SU-DHL-6 (cell line): ENCODE results near the gene MT1B.
"Not testable (repeated sequence)": the region's sequence is repeated elsewhere in the genome, so short reads cannot be mapped to it uniquely, and the experiment has no call there.

Source experiments
- H2AFZ ChIP-seq: fragments of 200-600 bp; sonication (generic); 2 replicates; pipeline ENCODE4 v1.6.1; 2014; ENCODE audit warnings: low read depth, mild to moderate bottlenecking, moderate library complexity, mixed read lengths, antibody characterized with exemption, low read length; ENCODE audit not compliant: severe bottlenecking
- H3F3A ChIP-seq: fragments of 200-600 bp; shearing (Covaris generic); 2 replicates; pipeline ENCODE4 v1.6.0; 2016; ENCODE audit warnings: antibody characterized with exemption, mild to moderate bottlenecking; ENCODE audit not compliant: insufficient read depth
- H3K27ac ChIP-seq: fragments of 200-600 bp; sonication (generic); 2 replicates; pipeline ENCODE4 v1.5.1; 2016; ENCODE audit warnings: low read depth, mild to moderate bottlenecking, low read length, moderate library complexity, mixed read lengths
- H3K27me3 ChIP-seq: fragments of 200-600 bp; sonication (generic), shearing (Covaris generic); 2 replicates; pipeline ENCODE4 v1.6.0; 2014; ENCODE audit warnings: mild to moderate bottlenecking, low read length
- H3K36me3 ChIP-seq: fragments of 200-600 bp; sonication (generic); 2 replicates; pipeline ENCODE4 v1.6.1; 2014; ENCODE audit warnings: mild to moderate bottlenecking, low read length, mixed read lengths
- H3K4me2 ChIP-seq: fragments of 300-600, 200-600 bp; shearing (Covaris generic), sonication (generic); 2 replicates; pipeline ENCODE4 v1.6.0; 2014; ENCODE audit warnings: low read length, low read depth, mild to moderate bottlenecking; ENCODE audit not compliant: poor library complexity, severe bottlenecking
- H3K4me3 ChIP-seq: fragments of 200-600 bp; sonication (generic); 2 replicates; pipeline ENCODE4 v1.5.1; 2014; ENCODE audit warnings: antibody characterized with exemption, low read length, mild to moderate bottlenecking, mixed read lengths; ENCODE audit not compliant: insufficient read depth, poor library complexity, severe bottlenecking
- H3K79me2 ChIP-seq: fragments of 200-600 bp; sonication (generic); 2 replicates; pipeline ENCODE4 v1.6.1; 2014; ENCODE audit warnings: mild to moderate bottlenecking, low read length, moderate library complexity; ENCODE audit not compliant: insufficient read depth
- H3K9ac ChIP-seq: fragments of 200-600 bp; sonication (generic); 2 replicates; pipeline ENCODE4 v1.7.0; 2014; ENCODE audit warnings: mild to moderate bottlenecking, low read length
- H3K9me2 ChIP-seq: fragments of 200-600 bp; sonication (generic); replicated peaks from 2 replicates; pipeline ENCODE4 v1.6.1; 2014; ENCODE audit warnings: low read length; ENCODE audit not compliant: insufficient read depth
- H3K9me3 ChIP-seq: fragments of 200-600 bp; sonication (generic); 2 replicates; pipeline ENCODE4 v1.6.1; 2014; ENCODE audit warnings: low read length, mixed read lengths; ENCODE audit not compliant: insufficient read depth
- H4K20me1 ChIP-seq: fragments of 200-600 bp; sonication (generic); 2 replicates; pipeline ENCODE4 v1.6.1; 2014; ENCODE audit warnings: low read depth, mild to moderate bottlenecking, antibody characterized with exemption, low read length, moderate library complexity, mixed read lengths
- CTCF ChIP-seq: fragments of 200-600 bp; sonication (generic); IDR thresholded peaks from one replicate; pipeline ENCODE4 v1.5.1; 2017; ENCODE audit warnings: antibody characterized with exemption, mild to moderate bottlenecking, low read length, moderate library complexity; ENCODE audit not compliant: insufficient read depth, poor library complexity, severe bottlenecking
- EZH2phosphoT487 ChIP-seq: fragments of 200-600 bp; sonication (generic), shearing (Covaris generic); conservative IDR thresholded peaks from 2 replicates; pipeline ENCODE4 v1.6.1; 2018; ENCODE audit warnings: mild to moderate bottlenecking, antibody characterized with exemption, low read length, moderate library complexity, mixed read lengths

MT1B gene

GRCh38 chr16:56618138-56618537 lies 33.5 kb upstream of the MT1B start:
- H3K79me2 ChIP-seq: no peaks in the 10 kb centered on the region
- H3K4me2 ChIP-seq: no peak overlapping the region
- H2AFZ ChIP-seq: no peak overlapping the region
- TF ChIP-seq EZH2phosphoT487: no peak
- no peak for TF ChIP-seq CTCF
- no peak overlapping the region for H3K27ac ChIP-seq
- H4K20me1 ChIP-seq: no peaks in the 10 kb centered on the region
- H3K9me3 ChIP-seq: no peaks in the 10 kb centered on the region
- no peak overlapping the region for H3K9ac ChIP-seq
- no peaks in the 10 kb centered on the region for H3K36me3 ChIP-seq
- H3K4me3 ChIP-seq: no peak overlapping the region
- H3K9me2 ChIP-seq: no peaks in the 10 kb centered on the region
- H3F3A ChIP-seq: no peaks in the 10 kb centered on the region
- no peaks in the 10 kb centered on the region; the same call in 1 of the 2 replicates for H3K27me3 ChIP-seq

- no peaks in the 10 kb centered on the region for H3K36me3 ChIP-seq
- no peaks in the 10 kb centered on the region for H3K9me3 ChIP-seq
- no peaks in the 10 kb centered on the region for H3F3A ChIP-seq
- no peaks in the 10 kb centered on the region for H3K9me2 ChIP-seq
- H4K20me1 ChIP-seq: no peaks in the 10 kb centered on the region
- H3K79me2 ChIP-seq: no peaks in the 10 kb centered on the region
- H3K27ac ChIP-seq: no peak overlapping the region
- H2AFZ ChIP-seq: no peak overlapping the region
- no peak overlapping the region for H3K4me3 ChIP-seq
- H3K27me3 ChIP-seq: no peaks in the 10 kb centered on the region; the same call in 1 of the 2 replicates
- TF ChIP-seq EZH2phosphoT487: no peak
- TF ChIP-seq CTCF: no peak
- no peak overlapping the region for H3K9ac ChIP-seq
- no peak overlapping the region for H3K4me2 ChIP-seq
Measured at GRCh38 chr16:56620339-56620897, 31.3 kb upstream of the MT1B start.

- not testable (repeated sequence) for H3K27me3 ChIP-seq, H3K4me2 ChIP-seq, H4K20me1 ChIP-seq, H3K36me3 ChIP-seq, H3K4me3 ChIP-seq, H3K9me2 ChIP-seq, H3F3A ChIP-seq, H3K9me3 ChIP-seq, H3K9ac ChIP-seq, H3K27ac ChIP-seq, H2AFZ ChIP-seq, H3K79me2 ChIP-seq
Measured at GRCh38 chr16:56621665-56622445, 29.8 kb upstream of the MT1B start.

- not testable (repeated sequence) for H3K27me3 ChIP-seq, H3K9ac ChIP-seq, H3K9me3 ChIP-seq
Measured at GRCh38 chr16:56623184-56623583, 28.5 kb upstream of the MT1B start.

More at GRCh38 chr16:56623184-56623583, 28.5 kb upstream of the MT1B start:
- not testable (repeated sequence) for H3K27ac ChIP-seq, H3K9me2 ChIP-seq, H3K4me2 ChIP-seq, H3K79me2 ChIP-seq, H3K4me3 ChIP-seq, H3F3A ChIP-seq, H4K20me1 ChIP-seq, H3K36me3 ChIP-seq, H2AFZ ChIP-seq
